IMR-90 (cell line): ENCODE results near the gene IGLON5. TPM values are rescaled to one million over a fixed set of nuclear protein-coding genes. Genes with fewer than 3 reads are reported as not detected.

Source experiments
- ATAC-seq: fragments of 200-7000 bp; cut with Tn5 transposase; 2 replicates; pipeline ENCODE4 v1.9.1; 2020; ENCODE audit warnings: low read depth, mild to moderate bottlenecking, moderate library complexity
- BruUV-seq: library from RNA; stranded (reverse); fragments of 400-500 nt; replicated peaks from 2 replicates; lab custom pipeline; 2021; lab: Mats Ljungman, UMichigan
- CTCF ChIA-PET: fragments of 300-600 bp; formaldehyde crosslinking; extraction: SDS; loops from one replicate; lab custom pipeline; 2021; ENCODE audit warnings: antibody characterized with exemption; lab: Yijun Ruan, JAX
- POLR2A ChIA-PET: fragments of 300-600 bp; sonication (Branson Sonifier 250); formaldehyde crosslinking; loops from one replicate; lab custom pipeline; 2022; ENCODE audit warnings: antibody characterized with exemption; ENCODE audit not compliant: unreplicated experiment; lab: Charles Lee
- DNase-seq: peaks from one replicate; pipeline ENCODE4 v3.0.0; 2013
- H2AFZ ChIP-seq: replicated peaks from 2 replicates; pipeline ENCODE3; 2013; ENCODE audit warnings: low read length, mild to moderate bottlenecking; ENCODE audit not compliant: poor library complexity
- H2AK5ac ChIP-seq: 2 replicates; pipeline ENCODE4 v1.6.1; 2013; ENCODE audit warnings: low read depth, low read length, inconsistent platforms
- H2AK9ac ChIP-seq: replicated peaks from 2 replicates; pipeline ENCODE3; 2013; ENCODE audit warnings: mild to moderate bottlenecking, low read depth, low read length, moderate library complexity; ENCODE audit not compliant: poor library complexity
- H2BK120ac ChIP-seq: 2 replicates; pipeline ENCODE4 v1.6.1; 2013; ENCODE audit warnings: low read depth, low read length, inconsistent platforms
- H2BK15ac ChIP-seq: 3 replicates; pipeline ENCODE4 v1.6.1; 2013; ENCODE audit warnings: low read depth, low read length, inconsistent platforms
- H2BK20ac ChIP-seq: 2 replicates; pipeline ENCODE4 v1.6.1; 2013; ENCODE audit warnings: low read depth, mild to moderate bottlenecking, inconsistent platforms, low read length, moderate library complexity
- H2BK5ac ChIP-seq: 2 replicates; pipeline ENCODE4 v1.6.1; 2013; ENCODE audit warnings: mild to moderate bottlenecking, low read depth, low read length, inconsistent platforms; ENCODE audit not compliant: poor library complexity, severe bottlenecking
- H3K14ac ChIP-seq: replicated peaks from 2 replicates; pipeline ENCODE4 v1.6.1; 2013; ENCODE audit warnings: low read depth, low read length, inconsistent platforms
- H3K18ac ChIP-seq: 2 replicates; pipeline ENCODE4 v1.6.1; 2013; ENCODE audit warnings: low read depth, low read length, control low read depth
- H3K23ac ChIP-seq: 2 replicates; pipeline ENCODE4 v1.6.1; 2013; ENCODE audit warnings: low read depth, low read length, inconsistent platforms
- H3K27ac ChIP-seq: 2 replicates; pipeline ENCODE4 v1.5.1; 2013; ENCODE audit warnings: mild to moderate bottlenecking, control low read depth, low read length; ENCODE audit not compliant: insufficient read depth
- H3K27me3 ChIP-seq: 2 replicates; pipeline ENCODE4 v1.6.1; 2013; ENCODE audit warnings: low read length; ENCODE audit not compliant: control insufficient read depth, insufficient read depth
- H3K36me3 ChIP-seq: 2 replicates; pipeline ENCODE4 v1.6.1; 2013; ENCODE audit warnings: low read length, mixed read lengths; ENCODE audit not compliant: control insufficient read depth, insufficient read depth
- H3K4ac ChIP-seq: 2 replicates; pipeline ENCODE4 v1.6.1; 2013; ENCODE audit warnings: low read depth, low read length, inconsistent platforms
- H3K4me1 ChIP-seq: 2 replicates; pipeline ENCODE4 v1.6.1; 2013; ENCODE audit warnings: low read length, mixed read lengths; ENCODE audit not compliant: control insufficient read depth, insufficient read depth
- H3K4me2 ChIP-seq: 2 replicates; pipeline ENCODE4 v1.6.1; 2013; ENCODE audit warnings: low read depth, mild to moderate bottlenecking, control low read depth, low read length, moderate library complexity
- H3K4me3 ChIP-seq: 2 replicates; pipeline ENCODE4 v1.5.1; 2013; ENCODE audit warnings: low read depth, mild to moderate bottlenecking, control low read depth, low read length, moderate library complexity; ENCODE audit not compliant: insufficient read depth
- H3K56ac ChIP-seq: 2 replicates; pipeline ENCODE4 v1.6.1; 2013; ENCODE audit warnings: low read length, inconsistent platforms; ENCODE audit not compliant: insufficient read depth; ENCODE audit errors: extremely low read depth
- H3K79me1 ChIP-seq, 2 experiments: 2 replicates each; pipeline ENCODE4 v1.6.1; 2013; ENCODE audit warnings: low read length in 2 of 2, inconsistent platforms in 1 of 2, low read depth in 1 of 2
- H3K9ac ChIP-seq: 2 replicates; pipeline ENCODE4 v1.6.1; 2013; ENCODE audit warnings: low read depth, low read length, control low read depth
- H3K9me1 ChIP-seq: 2 replicates; pipeline ENCODE4 v1.6.1; 2013; ENCODE audit warnings: low read length, inconsistent platforms; ENCODE audit not compliant: insufficient read depth
- H3K9me3 ChIP-seq: 2 replicates; pipeline ENCODE4 v1.6.1; 2013; ENCODE audit warnings: low read length; ENCODE audit not compliant: control insufficient read depth, insufficient read depth
- H4K20me1 ChIP-seq: 2 replicates; pipeline ENCODE4 v1.6.1; 2013; ENCODE audit warnings: low read length, inconsistent platforms; ENCODE audit not compliant: insufficient read depth
- H4K5ac ChIP-seq: 2 replicates; pipeline ENCODE4 v1.6.1; 2013; ENCODE audit warnings: mild to moderate bottlenecking, low read depth, low read length, control low read depth
- H4K8ac ChIP-seq, 2 experiments: 2 replicates each; pipeline ENCODE4 v1.6.1; 2013; ENCODE audit warnings: low read depth in 2 of 2, low read length in 2 of 2, control low read depth in 1 of 2, inconsistent platforms in 1 of 2
- H4K91ac ChIP-seq: 2 replicates; pipeline ENCODE4 v1.6.1; 2013; ENCODE audit warnings: low read depth, low read length, inconsistent platforms; ENCODE audit not compliant: insufficient read depth
- BHLHE40 ChIP-seq: fragments of 150-350 bp; IDR thresholded peaks from 2 replicates; pipeline ENCODE4 v1.6.1; 2016; ENCODE audit warnings: mild to moderate bottlenecking, low read depth, low read length
- CEBPB ChIP-seq: IDR thresholded peaks from 2 replicates; pipeline ENCODE4 v1.6.1; 2012; ENCODE audit warnings: low read depth, low read length, improper control_type of control experiment
- CHD1 ChIP-seq: IDR thresholded peaks from 2 replicates; pipeline ENCODE4 v1.6.1; 2012; ENCODE audit warnings: low read depth, low read length, improper control_type of control experiment
- CTCF ChIP-seq: conservative IDR thresholded peaks from 2 replicates; pipeline ENCODE4 v1.5.1; 2012; ENCODE audit warnings: mild to moderate bottlenecking, low read depth, low read length, improper control_type of control experiment
- ELK1 ChIP-seq: fragments of 150-350 bp; IDR thresholded peaks from 2 replicates; pipeline ENCODE4 v1.6.1; 2016; ENCODE audit warnings: low read depth, mild to moderate bottlenecking, low read length, moderate library complexity, borderline replicate concordance
- FOS ChIP-seq: fragments of 150-350 bp; IDR thresholded peaks from 2 replicates; pipeline ENCODE4 v1.6.1; 2016; ENCODE audit warnings: low read depth, low read length
- MAFK ChIP-seq: IDR thresholded peaks from 2 replicates; pipeline ENCODE4 v1.6.1; 2012; ENCODE audit warnings: low read depth, low read length, improper control_type of control experiment
- MAZ ChIP-seq: IDR thresholded peaks from 2 replicates; pipeline ENCODE4 v1.6.1; 2012; ENCODE audit warnings: low read depth, mild to moderate bottlenecking, low read length, improper control_type of control experiment, moderate library complexity, borderline replicate concordance
- MXI1 ChIP-seq: IDR thresholded peaks from 2 replicates; pipeline ENCODE4 v1.6.1; 2012; ENCODE audit warnings: low read depth, mild to moderate bottlenecking, low read length, moderate library complexity, borderline replicate concordance
- NFE2L2 ChIP-seq: fragments of 150-350 bp; IDR thresholded peaks from 2 replicates; pipeline ENCODE4 v1.6.1; 2016; ENCODE audit warnings: low read depth, mild to moderate bottlenecking, low read length
- POLR2A ChIP-seq: IDR thresholded peaks from 2 replicates; pipeline ENCODE4 v1.6.1; 2012; ENCODE audit warnings: mild to moderate bottlenecking, low read depth, low read length
- RAD21 ChIP-seq: IDR thresholded peaks from 2 replicates; pipeline ENCODE4 v1.6.1; 2012; ENCODE audit warnings: low read length, improper control_type of control experiment
- RCOR1 ChIP-seq: IDR thresholded peaks from 2 replicates; pipeline ENCODE4 v1.6.1; 2012; ENCODE audit warnings: mild to moderate bottlenecking, low read length, improper control_type of control experiment; ENCODE audit not compliant: insufficient replicate concordance
- RFX5 ChIP-seq: IDR thresholded peaks from 2 replicates; pipeline ENCODE4 v1.8.0; 2012; ENCODE audit warnings: low read depth, mild to moderate bottlenecking, low read length, moderate library complexity
- SMC3 ChIP-seq: fragments of 150-350 bp; IDR thresholded peaks from 2 replicates; pipeline ENCODE4 v1.6.1; 2016; ENCODE audit warnings: low read depth, mild to moderate bottlenecking, antibody characterized with exemption, low read length, moderate library complexity
- USF2 ChIP-seq: fragments of 150-350 bp; IDR thresholded peaks from 2 replicates; pipeline ENCODE4 v1.6.1; 2017; ENCODE audit warnings: mild to moderate bottlenecking, antibody characterized with exemption, low read length, low read depth
- WGBS, 2 experiments: methylation state at CpG; one replicate each; pipeline versions ENCODE4 v1.1.5 to v1.1.7; 2013; ENCODE audit warnings: missing lambda C conversion rate in 2 of 2; ENCODE audit not compliant: insufficient read length in 1 of 2; ENCODE audit errors: extremely low coverage in 2 of 2; 5-methylcytosine and 5-hydroxymethylcytosine counted together
- dilution Hi-C: fragments of 300-500 bp; cut with HindIII; formaldehyde crosslinking; loops from one replicate; pipeline ENCODE4 v1.14.3; 2018; ENCODE audit warnings: low sequenced_read_pairs; ENCODE audit not compliant: unreplicated experiment
- in situ Hi-C: fragments of 300-500 bp; cut with MboI; formaldehyde crosslinking; loops from 3 replicates; pipeline ENCODE4 v1.14.3; 2019; ENCODE audit warnings: low sequenced_read_pairs, inconsistent platforms, mixed read lengths
- intact Hi-C: fragments of 100-400 bp; cut with micrococcal nuclease; formaldehyde crosslinking; loops from 2 replicates; pipeline ENCODE4 v1.10.0; 2022
- polyA plus RNA-seq, 3 experiments: library from polyadenylated mRNA; depleted of rRNA; stranded (reverse); fragments of >200 nt; gene quantifications; 2 replicates each; pipeline ENCODE4 v1.2.3, GENCODE V29; 2012; ENCODE audit warnings: low replicate concordance in 1 of 3
- total RNA-seq: library from RNA; depleted of rRNA; stranded (reverse); fragments of >200 nt; gene quantifications from 2 replicates; pipeline ENCODE4 v1.2.3, GENCODE V29; 2012

The IGLON5 gene
- total and polyA plus RNA-seq, 2 of the 4 experiments (the other 2 are of a cell fraction), result not detected

GRCh38 chr19:51321799-51322198, 10.4 kb downstream of the IGLON5 start:
- in situ Hi-C loops, result no loop called here

More at GRCh38 chr19:51321799-51322198, 10.4 kb downstream of the IGLON5 start:
- Histone ChIP-seq H4K91ac (no peak overlapping the region), H3K14ac (no peak overlapping the region), H3K9ac (no peak overlapping the region), H3K9me3 (no peaks in the 10 kb centered on the region), H2BK15ac (no peak overlapping the region), H2BK5ac (no peak overlapping the region), H3K36me3 (no peaks in the 10 kb centered on the region), H4K5ac (no peak overlapping the region), H4K8ac (no peak overlapping the region), H3K56ac (no peak overlapping the region), H3K4me1 (no peaks in the 10 kb centered on the region), H3K23ac (no peak overlapping the region), H3K27me3 (no peaks in the 10 kb centered on the region), H3K4ac (no peak overlapping the region), H4K20me1 (no peaks in the 10 kb centered on the region), H3K4me2 (no peak overlapping the region), H3K79me1 (no peaks in the 10 kb centered on the region), H2AK5ac (no peak overlapping the region), H3K18ac (no peak overlapping the region), H3K27ac (no peak overlapping the region), H2BK20ac (no peak overlapping the region), H2AFZ (no peak overlapping the region), H3K9me1 (no peaks in the 10 kb centered on the region), H2AK9ac (no peak overlapping the region), H3K4me3 (no peak overlapping the region), H2BK120ac (no peak overlapping the region)
- 47% methylated on average over 3 of the region's 14 CpGs; no CpG with 5 or more reads in 1 of the 2 experiments for WGBS, 2 experiments
- no peak for TF ChIP-seq MAFK
- TF ChIP-seq RAD21, result no peak
- no peak for TF ChIP-seq ELK1
- no peak for TF ChIP-seq POLR2A
- TF ChIP-seq SMC3, result no peak
- no peak for TF ChIP-seq CTCF
- TF ChIP-seq NFE2L2, result no peak
- no peak for TF ChIP-seq CHD1
- TF ChIP-seq RFX5, result no peak
- TF ChIP-seq FOS, result no peak
- no peak for TF ChIP-seq RCOR1
- TF ChIP-seq BHLHE40, result no peak
- TF ChIP-seq CEBPB, result no peak
- no peak for TF ChIP-seq MAZ
- TF ChIP-seq MXI1, result no peak
- no peak for TF ChIP-seq USF2
- DNase-seq (no peak), ATAC-seq (no peak)
- no TSS peak for BruUV-seq
- intact Hi-C loops (no loop called here), dilution Hi-C loops (no loop called here)
- ChIA-PET POLR2A (no interaction called here), CTCF (no interaction called here)
